ENCODE measurements around the gene KIF5B. TPM values are rescaled to one million over a fixed set of nuclear protein-coding genes. Genes with fewer than 3 reads are reported as not detected.

The KIF5B gene
- total RNA-seq, 1 experiment from 2014 or later, result 117 TPM

DNA sequence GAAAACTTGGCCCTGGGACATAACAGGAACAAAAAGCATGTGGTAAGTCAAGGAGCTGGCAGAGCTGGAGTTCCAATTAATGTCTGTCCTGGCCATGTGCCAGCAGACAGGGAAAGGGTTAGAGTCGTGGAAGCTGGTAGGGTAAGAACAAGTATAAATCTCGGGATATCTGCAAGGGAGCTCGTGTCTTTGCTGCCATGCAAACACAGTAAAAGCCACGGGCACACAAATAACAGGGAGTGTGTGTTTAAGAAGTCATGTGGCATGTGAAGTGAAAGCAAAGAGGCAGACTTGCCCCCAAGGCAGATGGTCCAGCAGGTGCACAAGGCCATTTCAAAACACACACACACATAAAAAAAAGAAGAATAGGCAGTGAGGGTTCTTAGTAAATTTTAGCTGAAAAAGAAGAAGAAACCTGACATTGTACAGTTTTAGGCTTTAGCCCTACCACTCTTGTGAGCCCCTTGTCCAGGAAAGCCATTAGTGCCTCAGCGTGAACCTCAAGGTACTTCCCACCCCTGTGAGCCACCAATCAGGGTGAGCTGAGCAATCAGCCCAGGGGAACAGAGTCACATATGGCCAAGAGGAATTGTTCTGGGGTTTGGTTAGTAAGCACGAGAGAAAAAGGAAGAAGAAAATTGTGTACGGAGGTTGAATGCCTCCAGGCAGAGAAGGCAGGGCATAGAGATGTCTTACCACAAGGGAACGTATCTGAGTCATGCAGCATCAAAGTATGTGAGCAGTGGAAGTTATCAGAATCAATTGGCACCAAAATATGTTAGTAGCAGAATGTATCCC, 94.7 kb downstream of the KIF5B start:
- Histone ChIP-seq H3K4me2 (ENCODE audit: low read length) (peak overlapping the region; percentile 71), H3K9me2 (ENCODE audit: insufficient read depth) (no peaks in the 10 kb centered on the region), H3K27me3 (ENCODE audit: insufficient read depth, low read length) (no peaks in the 10 kb centered on the region), H4K20me1 (ENCODE audit: insufficient read depth) (no peaks in the 10 kb centered on the region), H2AFZ (ENCODE audit: low read depth, low read length, poor library complexity, severe bottlenecking) (peak overlapping the region; percentile 37), H3K79me2 (ENCODE audit: insufficient read depth, low read length) (no peaks in the 10 kb centered on the region), H3K9me3 (ENCODE audit: control insufficient read depth in 1 of 2, insufficient read depth in 1 of 2, low read depth in 1 of 2, low read length in 2 of 2) (no peaks in the 10 kb centered on the region), H3K36me3 (ENCODE audit: control insufficient read depth in 1 of 2, insufficient read depth in 2 of 2, low read length in 2 of 2) (no peaks in the 10 kb centered on the region), H3K9ac (ENCODE audit: low read length) (peak overlapping the region; percentile 23; the same call in 1 of the 2 replicates), H3K4me3 (replicated peaks in 1 of 2; ENCODE audit: low read depth in 1 of 2, low read length in 2 of 2) (peak overlapping the region in 1 of 2 experiments; percentile 32; a peak in 2 of 4 replicates), H3K4me1 (ENCODE audit: control insufficient read depth in 1 of 2, insufficient read depth in 2 of 2, low read length in 2 of 2) (peaks cover 44 to 58% of the 10 kb centered on the region in 2 experiments), H3K27ac (ENCODE audit: low read depth, low read length) (peak overlapping the region; percentile 46)
- ATAC-seq (peak; percentile 68), DNase-seq (ENCODE audit: low read depth, low spot score) (no peak)
- ChIA-PET POLR2A (interaction anchor here (1.0 kb wide), 1 partner anchor 14 kb away, joined by 5 read pairs; no protein-coding TSS in a partner anchor), RAD21 (ENCODE audit: low non-redundant PET in 1 of 2, low total read pairs in 2 of 2, uncharacterized antibody in 2 of 2, unreplicated experiment in 2 of 2) (no interaction called here), CTCF (no interaction called here)
- no TSS peak for BruUV-seq (replicated peaks)
- TF ChIP-seq ZNF274 (IDR thresholded peaks at IDR 0.05; ENCODE audit: low read depth, low read length) (no peak), JUND (IDR thresholded peaks at IDR 0.05) (0 out of 2 replicates have a peak, but pooled peaks have one; percentile 29), CEBPB (IDR thresholded peaks at IDR 0.05; ENCODE audit: low read depth) (no peak), TCF7L2 (IDR thresholded peaks at IDR 0.05; ENCODE audit: borderline replicate concordance, extremely low read depth, insufficient read depth, insufficient read length) (peak; percentile 72), CBX3 (IDR thresholded peaks at IDR 0.05; ENCODE audit: low read depth) (peak; percentile 46; the same call in 1 of the 2 replicates), SP1 (IDR thresholded peaks at IDR 0.05; ENCODE audit: low read depth) (peak; percentile 34; the same call in 1 of the 2 replicates), YY1 (IDR thresholded peaks at IDR 0.05; ENCODE audit: extremely low read depth, insufficient replicate concordance, low read depth, low read length) (no peak), MAX (IDR thresholded peaks at IDR 0.05) (peak; percentile 40), ZFX (IDR thresholded peaks at IDR 0.05) (no peak), FOSL1 (IDR thresholded peaks at IDR 0.05; ENCODE audit: low read depth) (peak; percentile 46), POLR2A (IDR thresholded peaks at IDR 0.05; ENCODE audit: borderline replicate concordance, extremely low read depth, insufficient read depth, insufficient read length) (no peak), POLR2AphosphoS5 (IDR thresholded peaks at IDR 0.05; ENCODE audit: low read depth, low read length) (no peak), EZH2phosphoT487 (IDR thresholded peaks at IDR 0.05; ENCODE audit: borderline replicate concordance) (no peak), SIN3A (IDR thresholded peaks at IDR 0.05; ENCODE audit: low read depth) (no peak)
- intact Hi-C loops (cut with micrococcal nuclease), result no loop called here

Measured in HCT116 (cell line).